AG09309 (cell line): ENCODE data around the gene NINJ1.

ENCODE experiments used
- DNase-seq: peaks from one replicate; pipeline ENCODE4 v3.0.0-alpha.2; 2010; ENCODE audit warnings: low read depth
- H3K4me3 ChIP-seq: 2 replicates; pipeline ENCODE4 v1.5.1; 2011; ENCODE audit warnings: mild to moderate bottlenecking, low read depth, low read length, moderate library complexity; ENCODE audit not compliant: control insufficient read depth
- CTCF ChIP-seq: IDR thresholded peaks from 2 replicates; pipeline ENCODE4 v1.5.1; 2011; ENCODE audit warnings: mild to moderate bottlenecking, low read depth, low read length, inconsistent platforms; ENCODE audit not compliant: insufficient read depth, control insufficient read depth; ENCODE audit errors: missing control alignments

The NINJ1 gene

DNA sequence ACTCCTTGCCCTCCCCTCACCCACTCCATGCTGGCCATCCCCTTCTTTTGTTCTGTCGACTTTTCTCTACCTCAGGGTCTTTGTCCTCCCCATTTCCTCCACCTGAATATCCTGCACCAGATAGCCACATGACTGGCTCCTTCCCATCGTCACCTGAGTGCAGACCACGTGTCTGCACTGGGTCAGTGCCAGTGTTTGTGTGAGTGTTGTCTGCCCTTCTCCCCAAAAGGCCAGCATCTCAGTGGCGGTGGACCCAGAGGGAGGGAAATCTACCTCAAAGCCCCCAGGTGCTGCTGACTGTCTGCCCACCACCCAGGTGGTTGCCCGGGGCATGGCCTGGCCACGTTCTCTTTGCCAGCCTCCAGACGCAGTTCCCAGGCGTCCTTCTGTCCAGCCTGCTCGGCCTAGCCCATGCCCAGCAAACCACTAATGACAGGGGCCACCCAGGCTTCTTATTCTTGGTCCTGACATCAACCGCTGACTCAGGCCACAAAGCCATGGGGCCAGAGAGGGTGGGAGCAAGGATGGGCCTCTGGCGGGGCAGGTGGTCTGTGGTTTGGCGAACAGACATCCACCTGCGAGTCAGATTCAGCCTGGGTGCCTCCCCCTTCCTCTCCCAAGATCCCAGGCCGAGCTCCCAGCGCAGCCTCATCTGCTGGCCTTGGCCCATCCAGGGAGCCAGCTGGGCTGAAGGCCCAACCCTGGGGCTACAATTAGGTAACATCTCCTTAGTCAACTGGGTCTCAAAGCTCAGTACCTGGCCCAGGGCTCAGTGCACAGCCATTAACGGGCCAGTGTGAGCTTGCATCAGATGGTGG is 5.5 kb upstream of the NINJ1 start:
- DNase-seq, result no peak
- no peak for TF ChIP-seq CTCF
- H3K4me3 ChIP-seq, result no peak overlapping the region

- TF ChIP-seq CTCF, result no peak
- H3K4me3 ChIP-seq, result no peak overlapping the region
- DNase-seq, result no peak
Measured at GRCh38 chr9:93138171-93138764, 4.2 kb upstream of the NINJ1 start.

DNA sequence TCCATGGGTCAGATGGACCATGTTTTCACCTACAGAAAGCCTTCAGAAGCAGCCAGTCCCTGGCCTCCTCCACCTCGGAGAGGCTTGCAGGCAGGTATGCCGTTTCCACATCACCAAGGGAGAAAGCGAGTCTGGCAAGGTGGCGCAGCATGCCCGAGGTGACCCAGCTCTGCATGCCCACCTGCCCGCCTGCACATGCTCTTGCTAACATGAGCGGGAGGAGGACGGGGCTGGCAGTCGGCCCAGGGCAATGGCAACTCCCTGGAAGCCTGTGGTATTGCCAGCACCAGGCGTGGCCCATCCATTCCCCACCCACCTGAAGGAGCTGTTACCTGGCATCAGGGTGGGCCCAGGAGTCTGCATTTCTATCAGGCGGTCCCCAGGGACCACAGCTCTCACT is 3.3 kb upstream of the NINJ1 start:
- H3K4me3 ChIP-seq, result no peak overlapping the region
- TF ChIP-seq CTCF, result no peak
- no peak for DNase-seq

GRCh38 chr9:93136011-93136440 is 2.0 kb upstream of the NINJ1 start:
- DNase-seq, result no peak
- H3K4me3 ChIP-seq, result no peak overlapping the region
- TF ChIP-seq CTCF, result no peak

- peak overlapping the region; percentile 93 for H3K4me3 ChIP-seq
- TF ChIP-seq CTCF, result no peak
- DNase-seq, result no peak
Measured at GRCh38 chr9:93134740-93135444, 841 bp upstream of the NINJ1 start.

- peak overlapping the region; percentile 93 for H3K4me3 ChIP-seq
- DNase-seq, result peak; percentile 55
- TF ChIP-seq CTCF, result no peak
Measured at GRCh38 chr9:93133681-93134014, 403 bp downstream of the NINJ1 start.
